ENCODE measurements around the gene SMU1. TPM values are rescaled to one million over a fixed set of nuclear protein-coding genes. Genes with fewer than 3 reads are reported as not detected.

The SMU1 gene
- total and polyA plus RNA-seq, 2 of the 13 experiments (the other 11 are each of a cell fraction or from before 2014, with no cell fraction given): 12.9 to 36.6 TPM

DNA sequence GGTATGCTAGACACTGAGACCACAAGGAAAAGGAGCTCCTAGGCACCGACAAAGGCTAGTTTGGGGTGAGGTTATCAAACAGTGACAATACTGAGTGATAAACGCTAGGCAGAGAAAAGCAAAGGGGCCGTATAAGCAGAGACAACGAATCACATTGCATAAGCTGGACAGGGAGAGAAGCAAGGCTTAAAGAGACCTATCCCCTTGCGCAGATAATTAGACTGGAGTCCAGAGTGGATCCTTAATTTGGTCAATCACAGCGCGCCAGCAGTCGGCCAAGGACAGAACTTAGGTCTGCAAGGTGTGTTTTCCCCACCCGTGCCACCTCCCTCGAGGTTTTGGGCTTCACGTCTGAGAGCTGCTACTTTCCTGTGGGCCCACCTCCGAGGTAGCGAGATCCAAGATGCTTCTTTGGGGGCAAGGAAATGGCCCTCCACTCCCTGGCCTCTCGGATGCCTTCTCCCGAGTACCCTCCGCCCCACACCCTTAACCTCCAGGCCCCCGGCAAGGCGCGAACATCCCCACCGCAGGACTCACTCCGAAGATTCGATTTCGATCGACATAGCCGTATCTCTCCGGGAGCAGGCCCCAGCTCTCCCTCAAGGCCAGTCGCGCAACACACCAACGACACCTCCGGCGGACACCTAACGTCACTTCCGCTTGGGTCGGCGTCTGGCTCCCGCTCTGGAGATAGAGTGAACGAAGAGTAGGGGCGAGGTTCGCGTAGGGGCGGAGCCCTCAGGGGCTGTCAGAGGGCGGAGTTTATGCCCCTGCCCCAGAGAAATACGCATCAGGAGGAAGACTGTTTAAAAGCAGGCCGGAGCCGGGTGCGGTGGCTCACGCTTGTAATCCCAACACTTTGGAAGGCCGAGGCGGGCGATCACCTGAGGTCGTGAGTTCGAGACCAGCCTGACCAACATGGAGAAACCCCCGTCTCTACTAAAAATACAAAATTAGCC is at the start of gene SMU1 (continued):
- TF ChIP-seq, protein P1, sequence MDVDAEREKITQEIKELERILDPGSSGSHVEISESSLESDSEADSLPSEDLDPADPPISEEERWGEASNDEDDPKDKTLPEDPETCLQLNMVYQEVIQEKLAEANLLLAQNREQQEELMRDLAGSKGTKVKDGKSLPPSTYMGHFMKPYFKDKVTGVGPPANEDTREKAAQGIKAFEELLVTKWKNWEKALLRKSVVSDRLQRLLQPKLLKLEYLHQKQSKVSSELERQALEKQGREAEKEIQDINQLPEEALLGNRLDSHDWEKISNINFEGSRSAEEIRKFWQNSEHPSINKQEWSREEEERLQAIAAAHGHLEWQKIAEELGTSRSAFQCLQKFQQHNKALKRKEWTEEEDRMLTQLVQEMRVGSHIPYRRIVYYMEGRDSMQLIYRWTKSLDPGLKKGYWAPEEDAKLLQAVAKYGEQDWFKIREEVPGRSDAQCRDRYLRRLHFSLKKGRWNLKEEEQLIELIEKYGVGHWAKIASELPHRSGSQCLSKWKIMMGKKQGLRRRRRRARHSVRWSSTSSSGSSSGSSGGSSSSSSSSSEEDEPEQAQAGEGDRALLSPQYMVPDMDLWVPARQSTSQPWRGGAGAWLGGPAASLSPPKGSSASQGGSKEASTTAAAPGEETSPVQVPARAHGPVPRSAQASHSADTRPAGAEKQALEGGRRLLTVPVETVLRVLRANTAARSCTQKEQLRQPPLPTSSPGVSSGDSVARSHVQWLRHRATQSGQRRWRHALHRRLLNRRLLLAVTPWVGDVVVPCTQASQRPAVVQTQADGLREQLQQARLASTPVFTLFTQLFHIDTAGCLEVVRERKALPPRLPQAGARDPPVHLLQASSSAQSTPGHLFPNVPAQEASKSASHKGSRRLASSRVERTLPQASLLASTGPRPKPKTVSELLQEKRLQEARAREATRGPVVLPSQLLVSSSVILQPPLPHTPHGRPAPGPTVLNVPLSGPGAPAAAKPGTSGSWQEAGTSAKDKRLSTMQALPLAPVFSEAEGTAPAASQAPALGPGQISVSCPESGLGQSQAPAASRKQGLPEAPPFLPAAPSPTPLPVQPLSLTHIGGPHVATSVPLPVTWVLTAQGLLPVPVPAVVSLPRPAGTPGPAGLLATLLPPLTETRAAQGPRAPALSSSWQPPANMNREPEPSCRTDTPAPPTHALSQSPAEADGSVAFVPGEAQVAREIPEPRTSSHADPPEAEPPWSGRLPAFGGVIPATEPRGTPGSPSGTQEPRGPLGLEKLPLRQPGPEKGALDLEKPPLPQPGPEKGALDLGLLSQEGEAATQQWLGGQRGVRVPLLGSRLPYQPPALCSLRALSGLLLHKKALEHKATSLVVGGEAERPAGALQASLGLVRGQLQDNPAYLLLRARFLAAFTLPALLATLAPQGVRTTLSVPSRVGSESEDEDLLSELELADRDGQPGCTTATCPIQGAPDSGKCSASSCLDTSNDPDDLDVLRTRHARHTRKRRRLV (CRISPR knock-in tag; IDR thresholded peaks at IDR 0.05): peak; percentile 91
- TF ChIP-seq RCOR2 (CRISPR knock-in tag; IDR thresholded peaks at IDR 0.05): 0 out of 2 replicates have a peak, but pooled peaks have one; percentile 69
- 0 out of 2 replicates have a peak, but pooled peaks have one; percentile 64 for TF ChIP-seq IRF2 (CRISPR knock-in tag; IDR thresholded peaks at IDR 0.05)
- TF ChIP-seq, protein P2, sequence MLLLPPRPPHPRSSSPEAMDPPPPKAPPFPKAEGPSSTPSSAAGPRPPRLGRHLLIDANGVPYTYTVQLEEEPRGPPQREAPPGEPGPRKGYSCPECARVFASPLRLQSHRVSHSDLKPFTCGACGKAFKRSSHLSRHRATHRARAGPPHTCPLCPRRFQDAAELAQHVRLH (CRISPR knock-in tag; IDR thresholded peaks at IDR 0.05; ENCODE audit: borderline replicate concordance, low read depth): peak; percentile 71; the same call in 1 of the 2 replicates
- TF ChIP-seq HCFC1 (IDR thresholded peaks at IDR 0.05; ENCODE audit: low read depth, low read length): peak; percentile 58
- 0 out of 2 replicates have a peak, but pooled peaks have one; percentile 45 for TF ChIP-seq ZSCAN22 (CRISPR knock-in tag; IDR thresholded peaks at IDR 0.05)
- no peak for TF ChIP-seq MED13 (CRISPR knock-in tag; IDR thresholded peaks at IDR 0.05)
- TF ChIP-seq SIX4 (CRISPR knock-in tag; IDR thresholded peaks at IDR 0.05): 0 out of 2 replicates have a peak, but pooled peaks have one; percentile 9
- TF ChIP-seq, protein P3, sequence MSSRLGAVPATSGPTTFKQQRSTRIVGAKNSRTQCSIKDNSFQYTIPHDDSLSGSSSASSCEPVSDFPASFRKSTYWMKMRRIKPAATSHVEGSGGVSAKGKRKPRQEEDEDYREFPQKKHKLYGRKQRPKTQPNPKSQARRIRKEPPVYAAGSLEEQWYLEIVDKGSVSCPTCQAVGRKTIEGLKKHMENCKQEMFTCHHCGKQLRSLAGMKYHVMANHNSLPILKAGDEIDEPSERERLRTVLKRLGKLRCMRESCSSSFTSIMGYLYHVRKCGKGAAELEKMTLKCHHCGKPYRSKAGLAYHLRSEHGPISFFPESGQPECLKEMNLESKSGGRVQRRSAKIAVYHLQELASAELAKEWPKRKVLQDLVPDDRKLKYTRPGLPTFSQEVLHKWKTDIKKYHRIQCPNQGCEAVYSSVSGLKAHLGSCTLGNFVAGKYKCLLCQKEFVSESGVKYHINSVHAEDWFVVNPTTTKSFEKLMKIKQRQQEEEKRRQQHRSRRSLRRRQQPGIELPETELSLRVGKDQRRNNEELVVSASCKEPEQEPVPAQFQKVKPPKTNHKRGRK (CRISPR knock-in tag; IDR thresholded peaks at IDR 0.05): no peak
- TF ChIP-seq ZNF558 (CRISPR knock-in tag; IDR thresholded peaks at IDR 0.05; ENCODE audit: borderline replicate concordance): peak; percentile 72; the same call in 1 of the 2 replicates
- no peak for TF ChIP-seq ZNF644 (CRISPR knock-in tag; IDR thresholded peaks at IDR 0.05; ENCODE audit: low read depth)
- peak; percentile 99 for TF ChIP-seq ZFY (CRISPR knock-in tag; IDR thresholded peaks at IDR 0.05)
- TF ChIP-seq ZNF605 (CRISPR knock-in tag; IDR thresholded peaks at IDR 0.05): peak; percentile 65
- peak; percentile 79; the same call in 1 of the 2 replicates for TF ChIP-seq NFKB2 (CRISPR knock-in tag; IDR thresholded peaks at IDR 0.05; ENCODE audit: borderline replicate concordance)
- no peak for TF ChIP-seq HMG20A (CRISPR knock-in tag; IDR thresholded peaks at IDR 0.05; ENCODE audit: borderline replicate concordance)
- TF ChIP-seq, protein P4, sequence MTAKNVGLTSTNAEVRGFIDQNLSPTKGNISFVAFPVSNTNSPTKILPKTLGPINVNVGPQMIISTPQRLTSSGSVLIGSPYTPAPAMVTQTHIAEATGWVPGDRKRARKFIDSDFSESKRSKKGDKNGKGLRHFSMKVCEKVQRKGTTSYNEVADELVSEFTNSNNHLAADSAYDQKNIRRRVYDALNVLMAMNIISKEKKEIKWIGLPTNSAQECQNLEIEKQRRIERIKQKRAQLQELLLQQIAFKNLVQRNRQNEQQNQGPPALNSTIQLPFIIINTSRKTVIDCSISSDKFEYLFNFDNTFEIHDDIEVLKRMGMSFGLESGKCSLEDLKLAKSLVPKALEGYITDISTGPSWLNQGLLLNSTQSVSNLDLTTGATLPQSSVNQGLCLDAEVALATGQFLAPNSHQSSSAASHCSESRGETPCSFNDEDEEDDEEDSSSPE (CRISPR knock-in tag; IDR thresholded peaks at IDR 0.05): peak; percentile 80
- TF ChIP-seq, protein P5, sequence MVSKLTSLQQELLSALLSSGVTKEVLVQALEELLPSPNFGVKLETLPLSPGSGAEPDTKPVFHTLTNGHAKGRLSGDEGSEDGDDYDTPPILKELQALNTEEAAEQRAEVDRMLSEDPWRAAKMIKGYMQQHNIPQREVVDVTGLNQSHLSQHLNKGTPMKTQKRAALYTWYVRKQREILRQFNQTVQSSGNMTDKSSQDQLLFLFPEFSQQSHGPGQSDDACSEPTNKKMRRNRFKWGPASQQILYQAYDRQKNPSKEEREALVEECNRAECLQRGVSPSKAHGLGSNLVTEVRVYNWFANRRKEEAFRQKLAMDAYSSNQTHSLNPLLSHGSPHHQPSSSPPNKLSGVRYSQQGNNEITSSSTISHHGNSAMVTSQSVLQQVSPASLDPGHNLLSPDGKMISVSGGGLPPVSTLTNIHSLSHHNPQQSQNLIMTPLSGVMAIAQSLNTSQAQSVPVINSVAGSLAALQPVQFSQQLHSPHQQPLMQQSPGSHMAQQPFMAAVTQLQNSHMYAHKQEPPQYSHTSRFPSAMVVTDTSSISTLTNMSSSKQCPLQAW (CRISPR knock-in tag; IDR thresholded peaks at IDR 0.05): peak; percentile 90
- TF ChIP-seq RXRB (CRISPR knock-in tag; IDR thresholded peaks at IDR 0.05; ENCODE audit: borderline replicate concordance): peak; percentile 71
- TF ChIP-seq ZNF34 (CRISPR knock-in tag; IDR thresholded peaks at IDR 0.05; ENCODE audit: borderline replicate concordance): peak; percentile 82; the same call in 1 of the 2 replicates
